ENCODE results near the gene RBM46.
"Not testable (repeated sequence)": the region's sequence is repeated elsewhere in the genome, so short reads cannot be mapped to it uniquely, and the experiment has no call there.

RBM46 gene

DNA sequence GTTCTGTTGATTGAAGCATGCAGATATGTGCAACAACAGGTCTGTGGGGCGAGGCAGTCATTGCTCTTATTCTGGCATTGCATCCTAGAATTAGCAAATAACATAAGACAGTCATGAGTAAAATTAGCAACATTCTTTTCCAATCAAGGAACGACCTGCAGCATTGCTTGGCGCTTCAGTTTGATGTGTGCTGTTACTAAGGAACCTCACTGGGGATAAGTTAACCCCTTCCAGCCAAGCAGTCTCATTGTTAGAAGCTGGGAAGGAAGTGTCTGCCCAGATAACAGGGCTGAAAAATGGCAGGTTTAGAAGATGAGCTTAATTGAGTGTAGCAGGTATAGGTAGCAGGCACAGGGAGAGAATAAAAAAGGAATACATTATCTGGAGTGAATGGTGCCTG, 55.4 kb downstream of the RBM46 start:
- in situ Hi-C loops (cut with MboI; ENCODE audit: low sequenced_read_pairs): no loop called here

- in situ Hi-C loops (cut with MboI; ENCODE audit: low sequenced_read_pairs): no loop called here
Observed at GRCh38 chr4:154838155-154838554, 57.1 kb downstream of the RBM46 start.

- in situ Hi-C loops (cut with MboI; ENCODE audit: low sequenced_read_pairs): no loop called here
Observed at GRCh38 chr4:154838694-154839093, 57.6 kb downstream of the RBM46 start.

DNA sequence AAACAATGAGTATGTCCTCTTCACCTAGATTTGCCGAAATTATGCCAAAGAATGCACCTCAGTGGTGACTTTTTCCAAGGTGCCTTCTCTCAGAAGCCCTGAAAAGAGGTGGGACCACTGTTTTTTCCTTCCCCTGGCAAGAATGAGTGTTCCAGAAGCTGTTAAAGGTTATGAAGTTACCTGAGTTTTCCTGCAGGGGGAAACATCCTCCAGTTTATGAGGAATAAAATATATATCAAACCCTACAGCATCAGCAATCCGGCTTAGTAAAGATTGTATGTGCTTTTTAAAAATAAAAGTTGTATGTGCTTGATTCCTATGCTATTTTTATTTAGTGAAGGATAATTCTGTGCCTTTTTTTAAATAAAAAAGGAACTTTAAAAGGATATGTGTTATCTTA, 73.3 kb downstream of the RBM46 start:
- in situ Hi-C loops (cut with MboI; ENCODE audit: low sequenced_read_pairs): no loop called here

DNA sequence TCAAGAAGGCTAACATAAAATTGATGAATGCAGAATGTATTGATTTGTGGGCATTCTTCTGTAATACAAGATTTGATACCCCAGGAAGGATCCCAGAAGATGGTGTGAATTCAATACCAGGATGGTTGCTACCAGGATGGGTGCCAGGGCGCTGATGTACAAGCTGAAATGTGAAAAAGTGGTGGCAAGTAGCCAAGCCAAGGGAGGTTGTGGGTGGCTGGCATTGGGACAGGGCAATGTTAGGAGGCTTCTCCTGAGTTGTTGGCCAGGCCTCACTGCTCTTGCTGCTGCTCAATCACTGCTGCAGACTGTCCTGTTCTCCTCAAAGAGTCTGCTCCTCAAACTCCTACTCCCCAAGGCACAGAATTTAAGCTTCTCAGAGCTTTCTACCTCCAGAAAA, 77.1 kb downstream of the RBM46 start:
- in situ Hi-C loops (cut with MboI; ENCODE audit: low sequenced_read_pairs): no loop called here

GRCh38 chr4:154868414-154869194, 87.5 kb downstream of the RBM46 start:
- in situ Hi-C loops (cut with MboI; ENCODE audit: low sequenced_read_pairs): no loop called here

DNA sequence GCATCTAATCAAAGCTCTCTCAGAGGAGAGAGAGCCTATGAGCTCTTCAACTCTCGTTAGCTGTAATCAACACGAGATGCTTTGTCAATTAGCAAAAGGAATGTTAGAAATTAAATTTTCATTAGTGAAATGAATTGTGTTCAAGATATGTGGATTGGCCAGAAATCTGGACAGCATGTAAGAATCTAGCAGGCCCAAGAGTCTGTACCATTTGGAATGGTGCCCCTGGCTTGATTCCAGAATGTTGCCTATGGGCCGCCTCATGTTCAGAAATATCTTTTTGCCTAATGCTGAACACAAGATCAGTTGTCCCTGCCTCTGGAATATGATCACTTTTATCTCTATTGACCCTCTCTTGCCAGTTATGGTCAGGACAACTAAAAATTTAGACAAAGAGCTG, 88.2 kb downstream of the RBM46 start:
- in situ Hi-C loops (cut with MboI; ENCODE audit: low sequenced_read_pairs): no loop called here

GRCh38 chr4:154872198-154872597, 91.1 kb downstream of the RBM46 start:
- in situ Hi-C loops (cut with MboI; ENCODE audit: low sequenced_read_pairs): no loop called here

DNA sequence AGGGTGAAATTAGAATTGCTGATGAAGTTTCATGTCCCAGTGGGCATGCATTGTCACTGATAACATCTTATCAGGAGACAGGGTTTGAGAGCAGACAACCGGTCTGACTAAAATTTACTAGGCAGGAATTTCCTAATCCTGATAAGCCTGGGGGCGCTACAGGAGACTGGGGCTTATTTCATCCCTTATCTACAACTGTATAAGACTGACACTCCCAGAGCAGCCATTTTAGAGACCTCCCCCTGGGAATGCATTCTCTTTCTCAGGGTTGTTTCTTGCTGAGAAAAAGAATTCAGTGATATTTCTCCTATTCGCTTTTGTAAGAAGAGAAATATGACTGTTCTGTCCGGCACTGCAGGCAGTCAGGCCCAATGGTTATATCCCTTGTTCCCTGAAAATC, 93.0 kb downstream of the RBM46 start:
- in situ Hi-C loops (cut with MboI; ENCODE audit: low sequenced_read_pairs): not testable (repeated sequence)

DNA sequence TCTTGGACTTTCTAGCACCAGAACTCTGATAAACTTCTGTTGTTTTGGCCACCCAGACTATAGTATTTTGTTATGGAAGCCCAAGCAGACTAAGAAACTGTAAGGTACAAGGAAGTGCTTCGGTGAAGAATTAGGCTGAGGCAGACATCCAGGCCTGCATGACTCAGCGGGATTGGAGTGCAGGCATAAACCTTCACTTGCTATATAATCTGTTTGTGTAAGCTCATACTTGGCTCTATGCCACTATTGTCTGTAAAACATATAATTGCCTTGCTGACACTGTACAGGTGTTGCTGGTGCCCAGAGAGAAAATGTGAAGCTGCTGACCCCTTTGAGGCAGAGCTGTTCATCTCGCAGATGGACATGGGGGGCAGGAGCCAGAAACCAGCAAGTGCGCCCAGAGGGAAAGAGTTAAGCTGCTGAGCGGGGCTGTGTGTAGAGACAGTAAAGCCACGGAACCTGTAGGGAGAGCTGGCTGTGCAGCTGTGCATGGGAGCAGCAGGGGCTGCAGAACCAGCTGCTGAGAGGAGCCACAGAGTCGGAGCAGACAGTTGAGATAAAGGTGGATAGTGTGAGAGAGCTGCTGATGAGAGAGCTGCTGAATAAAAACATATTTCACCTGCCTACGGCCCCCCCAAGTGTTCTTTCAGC, 96.2 kb downstream of the RBM46 start:
- in situ Hi-C loops (cut with MboI; ENCODE audit: low sequenced_read_pairs): no loop called here
